Esophagus squamous epithelium (tissue), 5 donors: ENCODE data around the gene KEL. TPM values are rescaled to one million over a fixed set of nuclear protein-coding genes. Genes with fewer than 3 reads are reported as not detected.
A peak's percentile ranks its signal among the peaks of the same experiment; 100 is the strongest.

ENCODE experiments used
- DNase-seq: peaks from one replicate; lab custom pipeline; 2025; lab: John Stamatoyannopoulos, UW
- H3K27ac ChIP-seq, 4 donors: fragments of 200-600 bp; sonication (generic); one replicate each; pipeline ENCODE4 v1.5.1; 2016 to 2019; ENCODE audit warnings: mild to moderate bottlenecking in 1 of 4
- H3K27me3 ChIP-seq, 4 donors: fragments of 200-600 bp; sonication (generic); 1 replicate in 3 of 4; 2 replicates in 1 of 4; pipeline versions ENCODE4 v1.5.1 to v1.6.0; 2017 to 2021; ENCODE audit warnings: antibody characterized with exemption in 1 of 4
- H3K36me3 ChIP-seq, 3 donors: fragments of 200-600 bp; sonication (generic); one replicate each; pipeline ENCODE4 v1.5.1; 2016 to 2019
- H3K4me1 ChIP-seq, 3 donors: fragments of 200-600 bp; sonication (generic); one replicate each; pipeline ENCODE4 v1.5.1; 2017 to 2019
- H3K4me3 ChIP-seq, 4 donors: fragments of 200-600 bp; sonication (generic); 1 replicate in 3 of 4; 2 replicates in 1 of 4; pipeline ENCODE4 v1.5.1; 2016 to 2019; ENCODE audit warnings: mild to moderate bottlenecking in 2 of 4, moderate library complexity in 1 of 4
- H3K9me3 ChIP-seq, 3 donors: fragments of 200-600 bp; sonication (generic); one replicate each; pipeline ENCODE4 v1.5.1; 2016 to 2019
- POLR2A ChIP-seq, 4 donors: fragments of 450-650 bp; IDR thresholded peaks; one replicate each; pipeline ENCODE4 v1.6.1; 2017; ENCODE audit warnings: antibody characterized with exemption in 4 of 4, mild to moderate bottlenecking in 4 of 4, moderate library complexity in 3 of 4
- WGBS, 2 donors: methylation state at CpG; one replicate each; pipeline ENCODE4 v1.1.5; 2018; 5-methylcytosine and 5-hydroxymethylcytosine counted together
- intact Hi-C: fragments of 100-400 bp; cut with DNase I; formaldehyde crosslinking; loops from one replicate; pipeline ENCODE4 v1.15.0; 2022
- total RNA-seq, 4 donors: library from RNA; depleted of rRNA; stranded (reverse); fragments of >200 nt; gene quantifications; one replicate each; pipeline ENCODE4 v1.1.0, GENCODE V29; 2016
- TF ChIP-seq, protein P1 (sequence below), 6 experiments: fragments of 450-650 bp in 4 of 6; fragments of 200-600 bp in 2 of 6; sonication (generic) in 2 of 6; IDR thresholded peaks; one replicate each; pipeline ENCODE4 v1.5.1; 2016 to 2019; ENCODE audit warnings: antibody characterized with exemption in 6 of 6, mild to moderate bottlenecking in 4 of 6, moderate library complexity in 4 of 6
- donor health status: DM: yes; HTN: yes; CAD: no.

The KEL gene
- total RNA-seq, 4 donors from 2014 or later, result 0.09 to 3.6 (median 0.53) TPM; not detected in 1

DNA sequence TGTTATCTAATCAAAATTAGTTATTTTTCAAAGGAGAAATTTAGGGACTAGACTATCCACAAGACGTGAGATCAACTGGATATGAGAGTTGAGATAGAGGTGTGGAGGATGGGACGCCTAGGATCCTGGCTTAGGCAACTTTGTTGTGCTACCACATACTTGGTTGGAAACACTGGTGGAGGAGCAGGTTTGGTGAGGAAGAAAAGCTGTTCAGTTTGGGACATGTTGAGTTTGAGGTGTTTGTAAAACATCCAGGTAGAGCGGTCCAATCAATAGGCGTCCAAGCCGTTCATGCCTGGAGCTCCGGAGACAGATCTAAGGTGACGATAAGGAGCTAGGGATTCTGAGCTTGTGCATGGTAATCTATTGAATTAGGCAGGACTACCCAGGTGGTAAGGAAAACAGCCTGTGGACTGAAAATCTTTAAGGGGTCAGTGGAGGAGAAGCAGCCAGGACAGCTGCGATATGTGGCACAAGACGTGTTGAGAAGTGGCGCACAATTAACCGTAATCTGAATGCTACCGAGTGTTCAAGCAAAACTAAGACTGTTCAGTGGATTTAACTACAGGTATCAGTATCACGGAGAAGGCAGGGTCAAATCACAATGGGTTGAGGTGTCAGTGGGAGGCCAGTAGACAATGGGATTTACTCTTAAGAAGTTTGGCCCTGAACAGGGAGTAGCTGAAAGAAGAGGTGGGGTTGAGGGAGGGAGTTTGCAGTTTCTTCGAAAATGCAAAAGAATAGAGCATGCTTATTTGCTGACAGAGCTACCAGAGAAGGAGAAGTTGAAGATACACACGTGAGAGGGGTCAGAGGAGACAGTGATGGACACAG lies 60.5 kb downstream of the KEL start:
- Histone ChIP-seq H3K36me3 (no peaks in the 10 kb centered on the region), H3K27me3 (no peaks in the 10 kb centered on the region), H3K4me1 (peaks cover 0 to 54% (median 6%) of the 10 kb centered on the region in 3 donors), H3K4me3 (no peak overlapping the region), H3K9me3 (no peaks in the 10 kb centered on the region), H3K27ac (peak overlapping the region in 3 of 4 donors; percentile 33 to 58 (median 49))
- DNase-seq, result no peak
- intact Hi-C loops, result no loop called here
- 32 to 64% methylated on average over 15 of the region's 15 CpGs for WGBS, 2 donors
- TF ChIP-seq, protein P1, sequence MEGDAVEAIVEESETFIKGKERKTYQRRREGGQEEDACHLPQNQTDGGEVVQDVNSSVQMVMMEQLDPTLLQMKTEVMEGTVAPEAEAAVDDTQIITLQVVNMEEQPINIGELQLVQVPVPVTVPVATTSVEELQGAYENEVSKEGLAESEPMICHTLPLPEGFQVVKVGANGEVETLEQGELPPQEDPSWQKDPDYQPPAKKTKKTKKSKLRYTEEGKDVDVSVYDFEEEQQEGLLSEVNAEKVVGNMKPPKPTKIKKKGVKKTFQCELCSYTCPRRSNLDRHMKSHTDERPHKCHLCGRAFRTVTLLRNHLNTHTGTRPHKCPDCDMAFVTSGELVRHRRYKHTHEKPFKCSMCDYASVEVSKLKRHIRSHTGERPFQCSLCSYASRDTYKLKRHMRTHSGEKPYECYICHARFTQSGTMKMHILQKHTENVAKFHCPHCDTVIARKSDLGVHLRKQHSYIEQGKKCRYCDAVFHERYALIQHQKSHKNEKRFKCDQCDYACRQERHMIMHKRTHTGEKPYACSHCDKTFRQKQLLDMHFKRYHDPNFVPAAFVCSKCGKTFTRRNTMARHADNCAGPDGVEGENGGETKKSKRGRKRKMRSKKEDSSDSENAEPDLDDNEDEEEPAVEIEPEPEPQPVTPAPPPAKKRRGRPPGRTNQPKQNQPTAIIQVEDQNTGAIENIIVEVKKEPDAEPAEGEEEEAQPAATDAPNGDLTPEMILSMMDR (IDR thresholded peaks at IDR 0.05), result no peak
- TF ChIP-seq POLR2A (IDR thresholded peaks at IDR 0.05), result no peak

DNA sequence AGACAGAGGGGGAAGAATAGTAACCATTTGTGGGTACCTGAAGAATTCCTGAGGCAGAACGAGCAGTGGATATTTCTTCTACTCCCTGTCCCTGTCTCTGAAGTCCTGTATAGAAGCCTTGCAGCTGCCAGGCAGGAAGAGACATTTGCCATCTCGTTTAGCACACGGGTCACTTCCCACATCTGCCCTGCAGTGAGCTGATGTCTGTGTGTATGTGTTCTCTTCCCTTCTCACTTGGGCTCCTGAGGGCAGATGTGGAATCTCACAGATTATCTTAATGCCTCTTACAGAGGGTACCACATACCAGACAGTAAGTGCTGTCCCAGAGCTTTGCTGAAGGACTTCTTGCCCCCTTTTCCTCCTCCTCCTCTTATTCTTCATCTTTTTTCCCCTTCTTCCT lies 62.5 kb downstream of the KEL start:
- H3K27me3 ChIP-seq, result no peaks in the 10 kb centered on the region
- 23 to 24% methylated on average over 3 of the region's 3 CpGs for WGBS, 2 donors
- no peak for DNase-seq
- intact Hi-C loops, result no loop called here
- peaks cover 0 to 54% (median 6%) of the 10 kb centered on the region in 3 donors for H3K4me1 ChIP-seq
- H3K27ac ChIP-seq, result peak overlapping the region in 2 of 4 donors; percentile 6 to 20
- no peak for TF ChIP-seq POLR2A (IDR thresholded peaks at IDR 0.05)
- TF ChIP-seq, protein P1 (IDR thresholded peaks at IDR 0.05), result no peak
- H3K36me3 ChIP-seq, result no peaks in the 10 kb centered on the region
- no peak overlapping the region for H3K4me3 ChIP-seq
- no peaks in the 10 kb centered on the region for H3K9me3 ChIP-seq

DNA sequence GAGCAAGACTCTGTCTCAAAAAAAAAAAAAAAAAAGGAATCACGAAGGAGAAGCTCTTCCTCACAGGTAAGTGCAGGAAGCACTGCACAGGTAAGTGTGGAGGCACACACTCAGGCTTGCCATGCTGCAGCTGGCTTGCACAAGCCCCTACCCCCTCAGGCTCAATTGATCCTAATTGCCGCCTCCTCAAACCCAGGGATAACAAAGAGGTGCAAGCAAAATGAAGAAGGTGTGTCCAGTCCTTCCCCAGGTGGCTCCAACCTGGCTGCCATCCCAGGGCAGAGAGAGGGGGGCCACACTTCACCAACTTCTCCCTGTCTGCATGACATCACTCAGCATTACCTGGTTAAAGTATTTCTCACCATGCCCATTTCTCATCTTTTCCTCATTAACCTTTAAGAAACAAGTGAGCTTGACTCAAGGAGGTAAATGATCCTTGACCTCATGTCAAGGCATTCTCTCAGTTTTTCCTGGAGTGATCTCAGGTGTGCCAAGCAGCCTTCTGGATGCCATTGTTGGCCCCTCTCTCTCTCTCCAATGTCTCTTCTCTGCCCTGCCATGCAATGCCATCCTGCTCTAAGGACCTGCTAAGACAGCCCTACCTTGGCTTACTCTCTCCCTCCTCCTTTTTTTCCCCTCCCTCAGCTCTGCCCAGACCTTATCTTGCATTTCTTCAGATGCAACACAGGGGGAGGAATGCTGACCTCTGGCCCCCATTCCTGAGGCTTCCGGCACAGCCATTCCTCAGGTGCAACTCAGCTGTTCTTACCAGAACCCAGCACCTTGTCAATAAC lies 63.6 kb downstream of the KEL start:
- no peak for DNase-seq
- no peaks in the 10 kb centered on the region for H3K9me3 ChIP-seq
- peak overlapping the region in 2 of 4 donors; percentile 8 to 11 for H3K27ac ChIP-seq
- H3K36me3 ChIP-seq, result no peaks in the 10 kb centered on the region
- TF ChIP-seq, protein P1 (IDR thresholded peaks at IDR 0.05), result no peak
- no peak for TF ChIP-seq POLR2A (IDR thresholded peaks at IDR 0.05)
- H3K27me3 ChIP-seq, result no peaks in the 10 kb centered on the region
- intact Hi-C loops, result no loop called here
- no peak overlapping the region for H3K4me3 ChIP-seq
- H3K4me1 ChIP-seq, result peaks cover 0 to 54% (median 6%) of the 10 kb centered on the region in 3 donors
- WGBS, 2 donors, result 36 to 37% methylated on average over 3 of the region's 3 CpGs

DNA sequence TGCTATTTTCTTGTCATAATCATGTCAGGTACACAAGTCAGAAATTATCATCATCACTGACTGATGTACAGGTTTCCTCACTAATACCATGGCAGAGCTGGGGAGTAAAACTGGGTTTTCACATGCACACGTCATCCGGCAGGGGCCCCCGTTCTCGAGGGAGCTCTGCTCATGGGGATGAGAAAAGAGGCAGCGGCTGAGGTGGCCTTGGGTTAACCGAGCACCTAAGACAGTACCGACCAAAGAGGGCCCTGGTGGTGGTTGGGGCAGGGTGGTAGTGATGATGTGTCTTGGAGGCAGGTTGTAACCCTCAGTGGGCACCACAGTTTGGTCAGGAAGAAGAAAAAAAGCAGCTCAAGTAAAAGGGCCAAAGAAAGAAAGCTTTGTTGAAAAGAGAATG lies 64.5 kb downstream of the KEL start:
- intact Hi-C loops, result no loop called here
- H3K9me3 ChIP-seq, result no peaks in the 10 kb centered on the region
- H3K27me3 ChIP-seq, result peaks cover 0 to 4% (median 0%) of the 10 kb centered on the region in 4 donors
- no peak overlapping the region for H3K4me3 ChIP-seq
- peaks cover 0 to 53% (median 6%) of the 10 kb centered on the region in 3 donors for H3K4me1 ChIP-seq
- H3K27ac ChIP-seq, result peak overlapping the region in 1 of 4 donors; percentile 11
- no peak for TF ChIP-seq POLR2A (IDR thresholded peaks at IDR 0.05)
- TF ChIP-seq, protein P1 (IDR thresholded peaks at IDR 0.05), result no peak
- no peaks in the 10 kb centered on the region for H3K36me3 ChIP-seq
- 83 to 91% methylated on average over 3 to 7 of the region's 7 CpGs for WGBS, 2 donors
- DNase-seq, result no peak
